ENCODE results near the gene CLHC1.
"Not testable (repeated sequence)": the region's sequence is repeated elsewhere in the genome, so short reads cannot be mapped to it uniquely, and the experiment has no call there.

The CLHC1 gene

DNA sequence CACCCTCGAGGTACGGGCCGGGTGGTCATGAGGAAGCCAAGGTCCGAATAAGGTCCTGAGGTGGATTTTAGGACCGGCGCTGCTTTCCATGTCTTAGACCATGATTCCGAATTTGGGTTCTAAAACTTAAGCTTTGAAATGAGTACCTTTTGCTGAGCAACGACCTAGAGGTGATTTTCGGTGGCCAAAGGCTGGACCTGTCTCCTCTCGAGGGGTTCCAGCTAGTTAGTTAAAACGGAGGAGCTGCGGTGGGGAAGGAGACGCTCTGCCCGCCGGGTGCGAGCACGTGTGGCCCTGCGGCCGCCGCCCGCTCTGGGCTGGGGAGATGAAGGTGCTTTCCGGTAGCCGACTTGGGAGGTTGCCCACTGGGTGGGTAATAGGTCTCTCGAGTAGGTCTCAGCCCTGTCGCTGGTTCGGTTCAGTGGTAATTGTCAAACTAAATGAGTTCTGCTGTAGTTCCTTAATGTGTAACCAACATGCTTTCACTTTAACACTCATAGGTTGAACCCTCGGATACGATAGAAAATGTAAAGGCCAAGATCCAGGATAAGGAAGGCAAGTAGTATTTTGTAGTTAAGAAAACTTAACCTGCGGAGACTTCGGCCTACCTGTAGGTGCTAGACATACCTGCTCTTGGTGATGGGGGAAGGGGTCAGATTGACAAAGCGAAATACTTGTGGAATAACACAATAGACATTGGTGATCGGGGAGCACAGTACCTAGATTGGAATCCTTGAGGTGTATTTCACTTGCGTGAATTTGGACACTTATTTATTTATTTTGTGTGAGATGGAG lies 967 bp upstream of the CLHC1 start:
- peak; percentile 86 for DNase-seq

DNA sequence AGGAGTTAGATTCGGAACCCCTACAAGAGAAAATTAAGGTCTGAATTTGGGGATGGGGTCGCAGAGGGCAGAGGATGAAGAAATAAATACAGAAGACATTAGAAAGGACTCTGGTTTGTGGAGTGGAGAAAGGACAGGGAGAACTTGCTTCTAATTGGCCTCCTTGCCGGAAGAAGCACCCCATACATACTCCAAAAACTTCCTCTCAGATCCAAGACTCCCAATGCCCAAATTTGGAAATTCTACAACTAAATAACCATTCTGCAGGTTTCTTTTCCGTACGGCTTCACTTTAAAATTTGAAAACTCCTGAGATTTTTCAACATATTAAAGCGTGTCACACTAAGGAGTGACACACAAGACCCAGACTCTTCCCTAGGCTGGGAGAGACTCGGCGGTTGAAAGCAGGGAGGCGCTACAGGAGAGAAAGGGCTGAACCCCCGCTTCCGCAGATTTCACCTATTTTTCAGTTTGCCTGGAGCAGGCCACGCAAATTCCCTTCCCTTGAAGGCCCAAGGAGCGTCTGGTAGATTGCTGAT lies 478 bp downstream of the CLHC1 start:
- no peak for DNase-seq

DNA sequence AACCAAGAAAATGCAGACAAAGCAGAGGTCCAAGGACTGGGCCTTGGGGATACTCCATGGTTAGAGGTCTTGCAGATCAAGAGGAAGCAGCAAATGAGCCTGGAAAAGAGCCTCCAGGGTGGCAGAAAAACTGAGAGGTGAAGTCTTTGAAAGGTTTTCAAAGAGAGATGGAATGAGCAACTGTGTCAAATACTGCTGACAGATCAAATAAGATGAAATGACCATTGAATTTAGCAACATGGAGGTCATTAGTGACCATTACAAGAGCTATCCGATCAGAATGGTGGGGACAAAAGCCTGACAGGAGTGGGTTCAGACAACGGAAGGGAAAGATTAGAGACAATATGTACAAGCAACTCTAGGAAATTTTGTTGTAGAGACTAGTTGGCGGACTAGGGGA lies 1.5 kb downstream of the CLHC1 start:
- no peak for DNase-seq

DNA sequence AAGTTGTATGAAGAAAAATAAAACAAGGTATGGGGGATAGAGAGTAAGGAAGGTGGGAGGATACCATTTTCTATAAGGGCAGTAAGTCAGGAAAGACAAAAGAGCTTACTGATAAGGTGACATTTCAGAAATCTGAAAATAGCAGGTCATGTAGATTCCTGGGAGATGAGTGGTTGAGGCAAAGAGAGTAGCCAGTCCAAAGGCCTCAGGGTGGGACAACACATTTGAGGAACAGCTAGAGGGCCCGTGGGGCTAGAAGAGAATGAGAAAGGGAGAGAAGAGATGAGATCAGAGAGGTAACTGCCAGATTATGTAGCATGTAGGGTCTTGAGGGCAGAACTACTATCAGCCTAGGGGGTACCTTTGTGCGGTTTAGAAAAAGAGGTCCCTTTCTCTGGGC lies 2.9 kb downstream of the CLHC1 start:
- DNase-seq, result no peak

DNA sequence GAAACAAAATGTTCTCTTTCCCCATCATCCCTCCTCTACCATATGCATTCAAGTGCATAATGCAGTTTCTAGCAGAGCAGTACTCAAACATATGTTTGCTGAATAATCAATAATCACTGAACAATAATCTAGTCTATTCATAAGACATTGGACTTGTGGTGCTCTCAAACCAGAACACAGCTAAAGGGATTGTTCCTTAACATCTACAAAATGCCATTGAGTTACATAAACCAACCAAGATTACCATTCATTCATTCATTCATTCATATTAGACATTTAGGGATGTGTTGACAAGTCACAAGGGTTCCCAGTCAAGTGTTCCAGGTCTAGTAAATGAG lies 3.9 kb downstream of the CLHC1 start:
- DNase-seq, result no peak

DNA sequence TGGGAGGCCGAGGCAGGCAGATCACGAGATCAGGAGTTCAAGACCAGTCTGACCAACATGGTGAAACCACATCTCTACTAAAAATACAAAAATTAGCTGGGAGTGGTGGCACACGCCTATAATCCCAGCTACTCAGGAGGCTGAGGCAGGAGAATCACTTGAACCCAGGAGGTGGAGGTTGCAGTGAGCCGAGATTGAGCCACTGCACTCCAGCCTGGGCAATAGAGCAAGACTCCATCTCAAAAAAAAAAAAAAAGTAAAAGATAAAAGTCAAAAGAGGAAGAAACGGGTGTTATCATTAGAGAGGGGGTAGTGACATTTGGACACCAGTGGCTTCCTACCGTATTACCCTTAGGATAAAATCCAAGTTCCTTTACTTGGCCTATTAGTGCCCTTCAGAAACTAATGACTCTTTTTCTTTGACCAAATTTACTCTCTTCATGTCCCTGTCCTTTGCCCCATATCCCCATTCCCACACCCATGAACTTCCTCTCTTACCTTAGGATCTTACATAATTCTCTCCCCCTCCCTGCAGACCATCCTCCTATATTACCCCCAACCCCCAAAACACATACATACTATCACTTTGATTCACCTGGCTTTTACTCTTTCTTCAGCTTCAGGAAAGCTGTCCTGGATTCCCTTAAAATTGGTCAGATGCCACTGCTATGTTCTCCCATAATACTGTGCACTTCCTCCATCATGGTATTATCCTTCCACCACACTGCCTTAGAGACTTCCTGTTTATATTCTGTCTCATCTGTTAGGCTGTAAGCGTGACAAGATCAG lies 4.5 kb downstream of the CLHC1 start:
- DNase-seq, result not testable (repeated sequence)

DNA sequence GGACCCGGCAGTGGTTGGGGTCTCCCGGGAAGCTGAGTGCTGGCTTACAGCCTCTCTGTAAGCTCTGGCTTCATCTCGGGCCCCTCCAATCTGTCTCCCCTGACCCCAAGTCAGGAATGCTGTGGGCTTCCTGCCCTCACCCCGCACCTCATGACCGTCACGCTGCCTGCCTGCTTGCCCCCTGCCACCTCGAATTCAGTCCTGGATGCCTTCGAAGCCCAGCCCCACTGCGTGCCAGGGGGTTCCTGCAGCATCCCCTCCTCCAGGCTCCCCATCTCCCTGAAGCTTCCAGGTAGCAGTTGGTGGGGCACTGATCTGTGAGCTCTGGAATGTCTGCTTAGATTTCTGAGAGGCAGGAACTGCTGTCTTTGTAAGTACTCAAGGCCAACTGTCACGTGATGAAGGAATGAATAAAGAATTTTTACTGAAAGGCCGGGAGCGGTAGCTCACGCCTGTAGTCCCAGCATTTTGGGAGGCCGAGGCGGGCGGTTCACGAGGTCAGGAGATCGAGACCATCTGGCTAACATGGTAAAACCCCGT lies 6.5 kb downstream of the CLHC1 start:
- DNase-seq, result no peak

DNA sequence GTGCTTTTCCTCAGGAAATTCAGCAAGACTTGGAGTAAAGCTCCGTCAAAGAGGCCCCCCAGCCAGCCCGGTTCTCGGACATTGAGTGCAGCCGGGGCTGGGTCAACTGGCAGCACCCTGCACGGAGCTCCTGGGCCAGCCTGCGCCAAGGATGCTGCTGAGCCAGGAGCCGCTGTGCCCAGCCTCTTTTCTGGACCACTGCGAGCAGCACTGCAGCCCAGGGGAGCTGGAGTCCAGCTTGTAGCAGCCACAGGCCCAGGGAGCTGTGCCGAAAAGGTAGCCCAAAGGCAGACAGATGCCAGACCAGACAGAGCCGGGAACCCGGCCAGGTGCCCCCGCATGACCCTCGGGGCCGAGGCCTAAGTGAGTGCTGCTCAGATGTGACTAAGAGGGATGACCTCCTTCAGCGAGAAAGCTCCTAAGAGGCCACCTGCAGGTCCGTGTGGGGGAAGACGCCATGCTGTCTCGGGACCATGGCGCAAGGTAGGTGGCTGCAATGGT lies 7.3 kb downstream of the CLHC1 start:
- DNase-seq, result no peak

DNA sequence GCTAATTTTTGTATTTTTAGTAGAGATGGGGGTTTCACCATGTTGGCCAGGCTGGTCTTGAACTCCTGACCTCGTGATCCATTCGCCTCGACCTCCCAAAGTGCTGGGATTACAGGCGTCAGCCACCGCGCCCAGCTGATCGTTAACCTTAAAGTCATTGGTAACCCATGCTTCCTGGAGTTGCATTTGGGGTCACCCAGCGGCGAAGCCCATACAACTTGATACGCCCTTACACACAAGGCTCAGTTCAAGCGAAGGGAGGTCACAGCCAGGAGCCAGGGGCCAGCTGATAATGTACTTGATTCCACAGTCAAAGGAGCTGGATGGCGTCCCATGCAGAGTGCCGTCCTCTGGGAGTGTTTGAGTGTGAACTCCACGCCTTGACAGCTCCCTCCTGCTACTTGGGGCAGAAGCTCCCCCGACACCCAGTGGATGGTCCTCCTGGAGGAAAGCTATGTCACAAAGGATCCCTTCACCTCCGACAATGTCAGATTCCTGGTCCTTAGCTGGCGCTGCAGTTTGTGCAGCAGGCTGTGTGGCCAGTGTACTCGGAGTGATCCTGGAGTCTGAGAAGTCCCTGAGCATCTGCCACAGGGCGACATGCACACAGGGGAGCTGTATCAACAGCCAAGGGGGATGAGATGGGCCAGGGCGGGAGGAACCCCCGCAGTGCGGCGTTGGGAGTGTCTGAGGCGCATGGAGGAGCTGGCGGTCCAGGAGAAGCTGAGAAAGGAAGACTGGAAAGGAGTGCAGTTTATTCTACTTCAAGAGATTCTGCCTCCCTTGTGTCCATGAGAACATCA lies 7.9 kb downstream of the CLHC1 start:
- peak; percentile 16 for DNase-seq

DNA sequence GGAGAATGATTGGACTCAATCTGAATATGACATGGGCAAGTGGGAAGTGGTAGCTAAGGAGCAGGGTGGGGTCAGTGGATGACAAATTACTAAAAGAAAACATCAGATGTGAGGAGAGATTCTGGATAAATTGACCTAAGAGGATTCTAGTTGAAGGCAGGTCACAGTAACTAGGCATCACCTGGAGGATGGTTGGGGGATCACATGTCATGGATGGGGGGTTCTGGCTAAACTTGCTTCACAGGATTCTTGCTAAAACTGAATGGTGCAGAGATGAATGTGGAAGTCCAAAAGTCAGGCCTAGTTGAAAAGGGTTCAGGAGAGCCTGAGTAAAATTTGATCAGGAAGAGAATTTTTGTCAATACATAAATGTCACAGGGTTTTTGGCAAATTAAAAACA lies 18.3 kb downstream of the CLHC1 start:
- no peak for DNase-seq

DNA sequence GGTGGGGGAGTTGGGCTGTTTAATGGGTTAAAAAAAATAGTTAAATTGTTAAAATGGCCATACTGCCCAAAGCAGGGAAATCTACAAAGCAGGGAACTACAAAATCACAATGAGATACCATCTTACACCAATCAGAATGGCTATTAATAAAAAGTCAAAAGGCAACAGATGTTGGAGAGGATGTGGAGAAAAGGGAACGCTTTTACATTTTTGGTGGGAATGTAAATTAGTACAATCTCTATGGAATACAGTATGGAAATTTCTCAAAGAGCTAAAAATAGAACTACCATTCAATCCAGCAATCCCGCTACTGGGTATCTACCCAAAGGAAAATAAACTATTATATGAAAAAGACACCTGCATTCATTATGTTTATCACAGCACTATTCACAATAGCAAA lies 27.1 kb downstream of the CLHC1 start:
- no peak for DNase-seq

DNA sequence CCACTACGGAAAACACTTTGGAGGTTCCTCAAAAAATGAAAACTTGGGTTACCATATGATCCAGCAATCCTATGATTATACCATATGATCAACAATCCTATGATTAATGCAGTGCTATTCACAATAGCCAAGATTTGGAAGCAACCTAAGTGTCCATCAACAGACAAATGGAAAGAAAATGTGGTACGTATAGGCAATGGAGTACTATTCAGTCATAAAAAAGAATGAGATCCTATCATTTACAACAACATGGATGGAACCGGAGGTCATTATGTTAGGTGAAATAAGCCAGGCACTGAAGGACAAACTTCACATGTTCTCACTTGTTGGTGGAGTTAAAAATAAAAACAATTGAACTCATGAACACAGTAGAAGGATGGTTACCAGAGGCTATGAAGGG lies 27.6 kb downstream of the CLHC1 start:
- no peak for DNase-seq

DNA sequence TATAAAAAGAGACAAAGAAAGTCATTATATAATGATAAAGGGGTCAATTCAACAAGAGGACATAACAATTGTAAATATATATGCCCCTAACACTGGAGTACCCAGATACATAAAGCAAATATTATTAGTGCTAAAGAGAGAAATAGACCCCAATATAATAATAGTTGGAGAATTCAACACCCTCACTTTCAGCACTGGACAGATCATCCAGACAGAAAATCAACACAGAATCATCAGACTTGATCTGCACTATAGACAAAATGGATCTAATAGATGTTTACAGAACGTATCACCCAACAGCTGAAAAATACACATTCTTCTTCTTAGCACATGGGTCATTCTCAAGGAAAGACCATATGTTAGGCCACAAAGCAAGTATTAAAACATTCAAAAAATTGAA lies 31.7 kb downstream of the CLHC1 start:
- DNase-seq, result no peak

DNA sequence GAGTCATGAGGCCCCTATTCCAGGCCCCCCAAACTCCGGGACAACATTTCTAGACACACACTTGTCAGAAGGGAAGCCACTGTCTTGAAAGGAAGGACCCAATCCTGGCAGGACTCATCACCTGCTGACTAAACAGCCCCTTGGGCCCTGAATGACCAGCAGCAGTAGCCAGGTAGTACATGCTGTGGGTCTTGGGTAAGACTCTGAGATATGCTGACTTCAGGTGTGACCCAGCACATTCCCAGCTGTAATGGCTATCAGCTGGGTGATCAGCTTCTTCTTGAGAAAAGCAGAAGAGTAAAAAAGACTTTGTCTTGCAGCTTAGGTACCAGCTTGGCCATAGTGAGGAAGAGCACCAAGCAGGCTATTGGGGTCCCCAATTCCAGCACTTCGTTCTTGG lies 35.6 kb downstream of the CLHC1 start:
- DNase-seq, result no peak

DNA sequence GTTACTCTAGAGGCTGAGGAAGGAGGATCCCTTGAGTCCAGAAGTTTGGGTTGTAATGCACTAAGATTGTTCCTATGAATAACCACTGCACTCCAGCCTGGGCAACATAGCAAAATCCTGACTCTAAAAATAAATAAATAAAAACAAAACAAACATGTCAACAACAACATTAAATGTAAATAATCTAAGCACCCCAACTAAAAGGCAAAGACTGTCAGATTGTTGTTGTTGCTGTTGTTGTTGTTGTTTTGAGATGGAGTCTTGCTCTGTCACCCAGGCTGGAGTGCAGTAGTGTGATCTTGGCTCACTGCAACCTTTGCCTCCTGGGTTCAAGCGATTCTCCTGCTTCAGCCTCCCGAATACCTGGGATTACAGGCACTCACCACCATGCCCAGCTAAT lies 40.2 kb downstream of the CLHC1 start:
- DNase-seq, result not testable (repeated sequence)

DNA sequence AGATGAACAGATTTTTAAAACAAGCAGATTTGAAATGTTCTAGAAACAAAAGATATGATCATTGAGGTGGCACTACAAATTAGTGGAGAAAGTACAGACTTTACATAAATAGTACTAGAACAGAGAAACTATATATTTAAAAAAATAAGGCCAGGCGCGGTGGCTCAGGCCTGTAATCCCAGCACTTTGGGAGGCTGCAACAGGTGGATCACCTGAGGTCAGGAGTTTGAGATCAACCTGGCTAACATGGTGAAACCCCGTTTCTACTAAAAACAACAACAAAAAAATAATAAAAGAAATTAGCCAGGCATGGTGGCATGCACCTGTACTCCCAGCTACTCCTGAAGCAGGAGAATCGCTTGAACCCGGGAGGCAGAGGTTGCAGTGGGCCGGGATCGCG lies 45.3 kb downstream of the CLHC1 start:
- DNase-seq, result not testable (repeated sequence)

DNA sequence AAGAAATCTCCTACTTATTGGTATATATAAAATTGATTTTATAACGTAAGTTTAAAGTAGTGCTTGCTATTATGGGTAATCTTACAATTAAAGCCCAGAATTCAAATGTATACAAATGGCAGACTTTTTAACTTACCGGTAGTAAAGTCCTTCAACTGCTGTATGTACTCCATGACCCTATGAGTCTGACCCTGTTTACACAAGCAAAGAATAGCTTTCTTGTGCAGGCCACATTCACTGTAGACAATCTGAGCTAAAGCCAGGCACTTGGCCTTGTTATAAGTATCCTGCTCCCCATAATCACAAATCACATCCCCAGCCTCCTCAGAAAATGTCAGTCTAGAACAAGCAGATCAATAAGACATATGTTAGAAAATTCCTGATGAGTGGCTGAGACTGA lies 51.7 kb downstream of the CLHC1 start:
- DNase-seq, result no peak

DNA sequence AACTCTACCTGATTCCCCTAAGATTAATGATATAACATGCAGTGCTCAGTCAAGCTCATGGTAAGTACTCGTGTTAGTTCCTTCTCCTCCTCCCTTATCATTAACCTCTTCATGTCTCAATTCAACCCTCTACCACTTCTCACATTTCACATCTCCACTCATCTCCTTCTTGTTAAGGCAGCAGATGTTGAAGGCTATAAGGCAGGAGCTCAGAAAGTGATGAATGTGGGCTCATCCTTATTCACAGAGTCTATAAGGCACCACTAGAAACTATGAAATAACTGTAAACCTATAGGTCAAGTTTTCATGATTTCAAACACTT lies 56.0 kb downstream of the CLHC1 start:
- DNase-seq, result no peak

DNA sequence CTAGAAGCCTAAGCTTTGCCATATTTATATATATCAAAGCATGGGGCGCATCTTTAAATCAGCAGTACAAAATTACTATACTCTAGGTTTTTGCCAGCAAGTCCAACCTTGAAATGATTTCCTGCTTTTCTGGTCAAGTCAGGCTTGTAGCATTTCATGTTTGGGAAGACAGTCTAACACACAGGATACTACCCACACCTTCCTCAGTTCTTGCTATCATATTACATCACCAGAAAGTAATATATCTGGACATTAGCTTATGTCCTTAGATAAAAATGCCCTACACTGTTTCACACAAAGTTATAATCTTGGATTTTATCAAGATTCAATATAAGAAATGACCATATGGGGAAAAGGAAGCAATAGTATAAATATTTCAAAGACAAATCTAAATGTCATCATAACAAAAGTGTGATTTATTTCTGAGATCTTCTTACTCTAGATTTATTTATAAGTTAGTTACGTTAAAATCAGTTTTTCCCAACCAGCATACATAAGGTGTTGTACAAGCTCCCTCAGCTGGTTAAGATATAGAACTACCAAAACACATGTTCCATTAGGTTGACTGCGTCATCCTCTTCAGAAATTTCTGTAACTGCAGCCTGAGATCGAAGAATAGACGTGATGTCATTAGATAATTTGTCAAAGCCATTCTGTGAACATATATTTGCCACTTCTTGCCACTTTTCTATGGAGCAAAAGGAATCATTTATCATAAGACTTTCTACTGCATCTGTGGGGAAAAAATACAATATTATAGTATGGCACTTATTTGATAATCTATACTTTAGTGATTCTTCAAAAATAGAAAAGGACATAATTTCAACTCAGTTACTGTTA lies 56.6 kb downstream of the CLHC1 start:
- DNase-seq, result no peak

DNA sequence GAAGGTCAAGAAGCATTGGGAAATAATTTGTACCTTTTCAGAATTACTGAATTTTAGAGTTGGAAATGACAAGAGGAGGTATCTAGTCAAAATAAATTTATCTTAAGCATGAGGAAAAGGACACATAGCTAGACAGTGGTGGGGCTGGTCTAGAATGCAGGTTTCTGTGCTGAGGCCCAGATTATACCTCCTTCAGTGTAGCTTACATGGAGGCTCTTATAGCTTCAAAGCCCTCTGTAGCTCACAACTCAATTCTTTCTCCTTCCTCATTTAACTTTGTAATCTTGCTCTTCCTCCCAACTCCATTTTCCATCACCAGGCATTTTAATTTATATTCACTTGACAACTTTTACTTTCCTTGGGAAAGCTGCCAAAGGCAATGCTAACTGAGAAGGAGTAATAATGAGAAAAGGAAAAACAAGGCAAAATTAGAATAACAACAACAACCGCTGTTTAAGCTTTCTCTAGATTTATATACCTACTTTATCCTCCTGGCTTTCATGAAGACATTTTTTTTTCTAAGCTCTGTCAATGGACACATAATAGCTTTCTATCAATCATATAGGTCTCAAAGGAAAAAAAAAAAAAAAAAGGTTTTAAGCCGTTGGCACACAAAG lies 58.5 kb downstream of the CLHC1 start:
- no peak for DNase-seq

DNA sequence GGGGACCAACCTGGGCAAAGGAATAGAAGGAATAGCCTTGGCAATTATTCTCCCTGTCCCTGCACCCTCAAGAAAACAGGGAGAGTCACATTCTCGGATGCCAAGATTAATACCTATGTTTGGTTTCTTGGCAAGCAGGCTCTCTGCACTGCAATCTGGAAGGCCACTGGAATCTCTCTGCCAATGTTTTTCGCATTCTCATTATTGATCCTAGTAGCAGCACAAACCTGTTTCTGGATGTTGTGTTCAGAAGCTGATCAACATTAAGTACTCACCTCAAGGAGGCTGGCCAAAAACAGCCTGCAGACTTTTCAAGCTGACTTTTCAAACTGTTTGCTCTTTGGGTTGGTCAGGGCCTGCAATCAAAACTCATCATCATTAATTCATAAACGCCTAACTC lies 62.2 kb downstream of the CLHC1 start:
- no peak for DNase-seq
